A673 (cell line): ENCODE results near the gene EPB41L3. TPM values are rescaled to one million over a fixed set of nuclear protein-coding genes. Genes with fewer than 3 reads are reported as not detected.

ENCODE experiments used
- BruUV-seq: library from RNA; stranded (reverse); fragments of 400-500 nt; replicated peaks from 2 replicates; lab custom pipeline; 2021; lab: Mats Ljungman, UMichigan
- CTCF ChIA-PET: fragments of 300-600 bp; sonication (Branson Sonifier 250); formaldehyde crosslinking; loops from one replicate; lab custom pipeline; 2022; ENCODE audit warnings: antibody characterized with exemption; lab: Charles Lee
- POLR2A ChIA-PET: fragments of 300-600 bp; sonication (Branson Sonifier 250); formaldehyde crosslinking; loops from one replicate; lab custom pipeline; 2022; ENCODE audit warnings: antibody characterized with exemption; ENCODE audit not compliant: low non-redundant PET; lab: Charles Lee
- DNase-seq: peaks from one replicate; pipeline ENCODE4 v3.0.0-alpha.2; 2015; ENCODE audit warnings: low spot score
- H3K27ac ChIP-seq: fragments of 200-600 bp; sonication (generic); 2 replicates; pipeline ENCODE4 v1.5.1; 2016; ENCODE audit warnings: mixed run types, low read depth, mild to moderate bottlenecking, mixed read lengths, antibody characterized with exemption, low read length; ENCODE audit not compliant: poor library complexity, severe bottlenecking
- H3K27me3 ChIP-seq: fragments of 200-600 bp; sonication (generic); replicated peaks from 2 replicates; pipeline ENCODE4 v1.6.1; 2017; ENCODE audit warnings: mixed run types, low read depth, mild to moderate bottlenecking, mixed read lengths, antibody characterized with exemption, low read length; ENCODE audit not compliant: insufficient read depth, poor library complexity
- H3K36me3 ChIP-seq: fragments of 200-600 bp; sonication (generic); 2 replicates; pipeline ENCODE4 v1.6.1; 2016; ENCODE audit warnings: mixed run types, mild to moderate bottlenecking, mixed read lengths, antibody characterized with exemption, low read length; ENCODE audit not compliant: insufficient read depth, poor library complexity, severe bottlenecking
- H3K4me1 ChIP-seq: fragments of 200-600 bp; sonication (generic); 2 replicates; pipeline ENCODE4 v1.6.1; 2017; ENCODE audit warnings: mixed run types, mild to moderate bottlenecking, mixed read lengths, antibody characterized with exemption, low read length; ENCODE audit not compliant: insufficient read depth, poor library complexity, severe bottlenecking
- H3K4me3 ChIP-seq: fragments of 200-600 bp; sonication (generic); 2 replicates; pipeline ENCODE4 v1.5.1; 2016; ENCODE audit warnings: low read depth, mixed run types, mild to moderate bottlenecking, mixed read lengths, low read length; ENCODE audit not compliant: poor library complexity, severe bottlenecking
- H3K9me3 ChIP-seq: fragments of 200-600 bp; sonication (generic); 2 replicates; pipeline ENCODE4 v1.6.1; 2016; ENCODE audit warnings: mixed run types, low read depth, mild to moderate bottlenecking, mixed read lengths, antibody characterized with exemption, low read length; ENCODE audit not compliant: poor library complexity, severe bottlenecking
- CTCF ChIP-seq: fragments of 300-800, 200-600 bp; sonication (generic); conservative IDR thresholded peaks from 2 replicates; pipeline ENCODE4 v1.5.1; 2017; ENCODE audit warnings: low read depth, mild to moderate bottlenecking, antibody characterized with exemption, low read length, moderate library complexity, mixed read lengths
- EZH2 ChIP-seq: fragments of 200-600 bp; sonication (generic); IDR thresholded peaks from 2 replicates; pipeline ENCODE4 v1.6.1; 2017; ENCODE audit warnings: borderline replicate concordance, low read depth, mild to moderate bottlenecking, mixed read lengths, antibody characterized with exemption, low read length; ENCODE audit not compliant: poor library complexity, severe bottlenecking
- intact Hi-C: fragments of 100-400 bp; cut with micrococcal nuclease; formaldehyde crosslinking; loops from one replicate; pipeline ENCODE4 v1.10.0; 2022; ENCODE audit not compliant: unreplicated experiment
- total RNA-seq: library from RNA; stranded (reverse); gene quantifications from 2 replicates; pipeline ENCODE4 v1.2.3, GENCODE V29; 2021

EPB41L3 gene
- total RNA-seq, 1 experiment from 2014 or later = 0.86 TPM

- intact Hi-C loops = loop anchor here (10.0 kb wide), 1 partner anchor 117 kb away; no protein-coding TSS in a partner anchor
- Histone ChIP-seq H3K27me3 (peaks cover 78% of the 10 kb centered on the region), H3K4me1 (peaks cover 5% of the 10 kb centered on the region), H3K9me3 (no peaks in the 10 kb centered on the region), H3K4me3 (no peak overlapping the region), H3K36me3 (no peaks in the 10 kb centered on the region), H3K27ac (no peak overlapping the region)
- POLR2A ChIA-PET = no interaction called here
- no peak for DNase-seq
- CTCF ChIA-PET = no interaction called here
- TF ChIP-seq EZH2 = no peak
- TF ChIP-seq CTCF = no peak
- no TSS peak for BruUV-seq
Observed at GRCh38 chr18:5541644-5542043, 2.2 kb downstream of the EPB41L3 start.

GRCh38 chr18:5539391-5539790 is 4.4 kb downstream of the EPB41L3 start:
- no peaks in the 10 kb centered on the region for H3K36me3 ChIP-seq
- POLR2A ChIA-PET = no interaction called here
- TF ChIP-seq CTCF (no peak), EZH2 (no peak)
- H3K4me1 ChIP-seq = peaks cover 5% of the 10 kb centered on the region
- no peaks in the 10 kb centered on the region for H3K9me3 ChIP-seq
- CTCF ChIA-PET = no interaction called here
- BruUV-seq = no TSS peak
- intact Hi-C loops = no loop called here
- DNase-seq = no peak
- H3K4me3 ChIP-seq = no peak overlapping the region
- H3K27ac ChIP-seq = no peak overlapping the region
- H3K27me3 ChIP-seq = peaks cover 62% of the 10 kb centered on the region

- no peak for TF ChIP-seq CTCF
- TF ChIP-seq EZH2 = no peak
- ChIA-PET POLR2A (no interaction called here), CTCF (no interaction called here)
- no peak overlapping the region for H3K27ac ChIP-seq
- no TSS peak for BruUV-seq
- no peak overlapping the region for H3K4me3 ChIP-seq
- no peaks in the 10 kb centered on the region for H3K36me3 ChIP-seq
- DNase-seq = no peak
- peaks cover 54% of the 10 kb centered on the region for H3K27me3 ChIP-seq
- no peaks in the 10 kb centered on the region for H3K9me3 ChIP-seq
- intact Hi-C loops = no loop called here
- peaks cover 5% of the 10 kb centered on the region for H3K4me1 ChIP-seq
Observed at GRCh38 chr18:5538544-5538943, 5.3 kb downstream of the EPB41L3 start.
